B cell (primary cell): ENCODE results near the gene LILRB1.

Source experiments
- EZH2 ChIP-seq: IDR thresholded peaks from 2 replicates; pipeline ENCODE4 v1.6.1; 2012; ENCODE audit warnings: borderline replicate concordance, low read depth, mild to moderate bottlenecking, moderate library complexity, low read length; ENCODE audit not compliant: insufficient read depth, poor library complexity, severe bottlenecking
- TF ChIP-seq, protein P1 (sequence below): fragments of 200-600 bp; IDR thresholded peaks from one replicate; pipeline ENCODE4 v1.8.0; 2022; ENCODE audit warnings: antibody characterized with exemption, mild to moderate bottlenecking

DNA sequence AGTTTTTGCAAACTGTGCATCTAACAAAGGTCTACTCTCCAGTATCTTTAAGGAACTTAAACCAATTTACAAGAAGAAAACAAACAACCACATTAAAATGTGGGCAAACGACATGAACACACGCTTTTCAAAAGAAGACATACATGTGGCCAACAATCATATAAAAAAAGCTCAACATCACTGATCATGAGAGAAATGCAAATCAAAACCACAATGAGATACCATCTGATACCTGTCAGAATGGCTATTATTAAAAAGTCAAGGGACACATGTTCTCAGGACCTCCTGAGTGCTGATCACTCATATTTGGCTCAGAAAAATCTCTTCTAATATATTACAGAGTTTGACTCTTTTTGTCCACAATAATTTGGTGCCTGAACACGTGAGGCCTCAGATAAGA is 14.2 kb upstream of the LILRB1 start:
- TF ChIP-seq, protein P1, sequence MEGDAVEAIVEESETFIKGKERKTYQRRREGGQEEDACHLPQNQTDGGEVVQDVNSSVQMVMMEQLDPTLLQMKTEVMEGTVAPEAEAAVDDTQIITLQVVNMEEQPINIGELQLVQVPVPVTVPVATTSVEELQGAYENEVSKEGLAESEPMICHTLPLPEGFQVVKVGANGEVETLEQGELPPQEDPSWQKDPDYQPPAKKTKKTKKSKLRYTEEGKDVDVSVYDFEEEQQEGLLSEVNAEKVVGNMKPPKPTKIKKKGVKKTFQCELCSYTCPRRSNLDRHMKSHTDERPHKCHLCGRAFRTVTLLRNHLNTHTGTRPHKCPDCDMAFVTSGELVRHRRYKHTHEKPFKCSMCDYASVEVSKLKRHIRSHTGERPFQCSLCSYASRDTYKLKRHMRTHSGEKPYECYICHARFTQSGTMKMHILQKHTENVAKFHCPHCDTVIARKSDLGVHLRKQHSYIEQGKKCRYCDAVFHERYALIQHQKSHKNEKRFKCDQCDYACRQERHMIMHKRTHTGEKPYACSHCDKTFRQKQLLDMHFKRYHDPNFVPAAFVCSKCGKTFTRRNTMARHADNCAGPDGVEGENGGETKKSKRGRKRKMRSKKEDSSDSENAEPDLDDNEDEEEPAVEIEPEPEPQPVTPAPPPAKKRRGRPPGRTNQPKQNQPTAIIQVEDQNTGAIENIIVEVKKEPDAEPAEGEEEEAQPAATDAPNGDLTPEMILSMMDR: no peak
- TF ChIP-seq EZH2: no peak
